HepG2 (cell line): Measurements from ENCODE around the gene NCOA7. TPM values are rescaled to one million over a fixed set of nuclear protein-coding genes. Genes with fewer than 3 reads are reported as not detected.

Source experiments
- CBX5 ChIP-seq: sonication (generic); formaldehyde crosslinking; IDR thresholded peaks from 2 replicates; pipeline ENCODE4 v1.4.0; 2020; ENCODE audit warnings: missing genetic modification reagents, borderline replicate concordance
- FOXP1 ChIP-seq, 2 experiments: fragments of 450-650 bp in 1 of 2; IDR thresholded peaks; 2 replicates each; pipeline ENCODE4 v1.6.1; 2017 to 2018; ENCODE audit warnings: antibody characterized with exemption in 1 of 2
- HOXA5 ChIP-seq: sonication (generic); formaldehyde crosslinking; IDR thresholded peaks from 2 replicates; pipeline ENCODE4 v1.4.0; 2020; ENCODE audit warnings: missing genetic modification reagents
- IRF2 ChIP-seq: IDR thresholded peaks from 2 replicates; pipeline ENCODE4 v1.6.1; 2018; ENCODE audit warnings: missing genetic modification reagents, missing compliant biosample characterization
- IRX3 ChIP-seq: sonication (generic); formaldehyde crosslinking; IDR thresholded peaks from 2 replicates; pipeline ENCODE4 v1.8.1; 2023; ENCODE audit warnings: mild to moderate bottlenecking, low read depth, missing genetic modification reagents, borderline replicate concordance
- JARID2 ChIP-seq: sonication (generic); formaldehyde crosslinking; IDR thresholded peaks from 2 replicates; pipeline ENCODE4 v1.8.1; 2023; ENCODE audit warnings: missing genetic modification reagents, inconsistent platforms; ENCODE audit not compliant: insufficient replicate concordance
- MTF1 ChIP-seq: sonication (generic); formaldehyde crosslinking; IDR thresholded peaks from 2 replicates; pipeline ENCODE4 v1.5.0; 2020; ENCODE audit warnings: missing genetic modification reagents
- NFYC ChIP-seq: IDR thresholded peaks from 2 replicates; pipeline ENCODE4 v1.6.1; 2016; ENCODE audit warnings: missing genetic modification reagents, missing compliant biosample characterization
- PRMT3 ChIP-seq: sonication (generic); formaldehyde crosslinking; IDR thresholded peaks from 2 replicates; pipeline ENCODE4 v1.8.1; 2022; ENCODE audit warnings: low read depth, mild to moderate bottlenecking, moderate library complexity, missing genetic modification reagents, borderline replicate concordance
- RARA ChIP-seq: IDR thresholded peaks from 2 replicates; pipeline ENCODE4 v1.6.1; 2016; ENCODE audit warnings: missing genetic modification reagents, missing compliant biosample characterization
- SMAD3 ChIP-seq: sonication (generic); formaldehyde crosslinking; IDR thresholded peaks from 2 replicates; pipeline ENCODE4 v1.4.0; 2020; ENCODE audit warnings: missing genetic modification reagents
- SOX6 ChIP-seq, 2 experiments: fragments of 450-650 bp in 1 of 2; sonication (generic) in 1 of 2; formaldehyde crosslinking in 1 of 2; IDR thresholded peaks; 2 replicates each; pipeline versions ENCODE4 v1.4.0 to v1.6.1; 2017 to 2020; ENCODE audit warnings: antibody characterized with exemption in 1 of 2, mild to moderate bottlenecking in 1 of 2, missing genetic modification reagents in 1 of 2
- STAG1 ChIP-seq: sonication (generic); formaldehyde crosslinking; IDR thresholded peaks from 2 replicates; pipeline ENCODE4 v1.4.0; 2020; ENCODE audit warnings: missing genetic modification reagents
- SYNCRIP ChIP-seq: fragments of 200-400 bp; formaldehyde crosslinking; IDR thresholded peaks from 2 replicates; pipeline ENCODE4 v1.6.1; 2018; ENCODE audit warnings: mild to moderate bottlenecking, low read depth, low read length; ENCODE audit not compliant: insufficient read depth
- TBX2 ChIP-seq: sonication (generic); formaldehyde crosslinking; IDR thresholded peaks from 2 replicates; pipeline ENCODE4 v1.5.0; 2020; ENCODE audit warnings: missing genetic modification reagents, mild to moderate bottlenecking, borderline replicate concordance
- TEAD2 ChIP-seq: sonication (generic); formaldehyde crosslinking; IDR thresholded peaks from 2 replicates; pipeline ENCODE4 v1.9.0; 2021; ENCODE audit warnings: missing genetic modification reagents
- THAP11 ChIP-seq: IDR thresholded peaks from 2 replicates; pipeline ENCODE4 v1.6.1; 2016; ENCODE audit warnings: missing biosample characterization, missing genetic modification reagents
- YEATS2 ChIP-seq: sonication (generic); formaldehyde crosslinking; IDR thresholded peaks from 2 replicates; pipeline ENCODE4 v1.4.0; 2020; ENCODE audit warnings: missing genetic modification reagents, borderline replicate concordance
- ZBTB2 ChIP-seq: sonication (generic); formaldehyde crosslinking; IDR thresholded peaks from 2 replicates; pipeline ENCODE4 v1.8.0; 2022; ENCODE audit warnings: low read depth, missing genetic modification reagents
- ZBTB21 ChIP-seq: sonication (generic); formaldehyde crosslinking; IDR thresholded peaks from 2 replicates; pipeline ENCODE4 v1.4.0; 2020; ENCODE audit warnings: missing genetic modification reagents
- ZNF430 ChIP-seq: sonication (generic); formaldehyde crosslinking; IDR thresholded peaks from 2 replicates; pipeline ENCODE4 v1.9.0; 2021; ENCODE audit warnings: mild to moderate bottlenecking, missing genetic modification reagents
- ZNF670 ChIP-seq: sonication (generic); formaldehyde crosslinking; IDR thresholded peaks from 2 replicates; pipeline ENCODE4 v1.8.0; 2022; ENCODE audit warnings: mild to moderate bottlenecking, missing genetic modification reagents, borderline replicate concordance
- polyA plus RNA-seq, 8 experiments: library from polyadenylated mRNA; depleted of rRNA in 3 of 8; stranded (reverse) in 7 of 8; unstranded in 1 of 8; fragments of >200 nt; fragmentation: Illumina TruSeq in 4 of 8; extraction: Trizol in 4 of 8; gene quantifications; 2 replicates each; pipeline versions ENCODE4 v1.2.1 to v1.2.3, GENCODE V29; 2011 to 2016; ENCODE audit warnings: low read depth in 4 of 8, missing spikeins in 1 of 8, mixed read lengths in 1 of 8; ENCODE audit not compliant: insufficient read depth in 1 of 8
- total RNA-seq, 5 experiments: library from RNA; depleted of rRNA; stranded (reverse); fragments of >200 nt; fragmentation: Illumina TruSeq; extraction: Trizol; gene quantifications; 2 replicates each; pipeline ENCODE4 v1.2.3, GENCODE V29; 2016; ENCODE audit warnings: low read depth in 1 of 5

The NCOA7 gene
- total and polyA plus RNA-seq, 2 of the 13 experiments (the other 11 are each of a cell fraction or from before 2014, with no cell fraction given), result 13.6 to 20.8 TPM

GRCh38 chr6:125945378-125946141, 154.8 kb downstream of the NCOA7 start (continued):
- TF ChIP-seq SYNCRIP, result no peak
- TF ChIP-seq PRMT3 (CRISPR knock-in tag), result no peak
- no peak for TF ChIP-seq TEAD2
- peak; percentile 34; the same call in 1 of the 2 replicates for TF ChIP-seq HOXA5 (CRISPR knock-in tag)
- TF ChIP-seq ZBTB21 (CRISPR knock-in tag), result no peak
- TF ChIP-seq IRF2 (CRISPR knock-in tag), result no peak
- no peak for TF ChIP-seq ZNF670 (CRISPR knock-in tag)
- no peak for TF ChIP-seq STAG1 (CRISPR knock-in tag)
- TF ChIP-seq MTF1 (CRISPR knock-in tag), result no peak
- TF ChIP-seq TBX2 (CRISPR knock-in tag), result 0 out of 2 replicates have a peak, but pooled peaks have one; percentile 14
- TF ChIP-seq NFYC, result no peak
- TF ChIP-seq SOX6 (IDR thresholded peaks at IDR 0.05), result no peak
- TF ChIP-seq SOX6 (CRISPR knock-in tag; IDR thresholded peaks at IDR 0.05), result peak; percentile 43; the same call in 1 of the 2 replicates
- TF ChIP-seq IRX3 (CRISPR knock-in tag), result no peak
- no peak for TF ChIP-seq JARID2 (CRISPR knock-in tag)
- TF ChIP-seq SMAD3 (CRISPR knock-in tag), result no peak
- TF ChIP-seq RARA (CRISPR knock-in tag), result peak; percentile 41
- TF ChIP-seq THAP11, result no peak
- TF ChIP-seq FOXP1 (IDR thresholded peaks at IDR 0.05), result no peak
- TF ChIP-seq FOXP1 (CRISPR knock-in tag; IDR thresholded peaks at IDR 0.05), result 0 out of 2 replicates have a peak, but pooled peaks have one; percentile 11
- no peak for TF ChIP-seq ZBTB2
- no peak for TF ChIP-seq ZNF430 (CRISPR knock-in tag)
- no peak for TF ChIP-seq YEATS2
- TF ChIP-seq CBX5 (CRISPR knock-in tag), result no peak
